Measurements from ENCODE around the gene ZSCAN22.
A peak's percentile ranks its signal among the peaks of the same experiment; 100 is the strongest.

The ZSCAN22 gene

GRCh38 chr19:58380037-58380661 is 53.4 kb downstream of the ZSCAN22 start:
- no peak for TF ChIP-seq CTCF (IDR thresholded peaks at IDR 0.05; ENCODE audit: borderline replicate concordance, control extremely low read depth, extremely low read depth, insufficient read depth, missing control alignments)
- no peak for DNase-seq (ENCODE audit: low spot score)
- in situ Hi-C loops (cut with MboI; ENCODE audit: low sequenced_read_pairs, unreplicated experiment) = no loop called here

GRCh38 chr19:58380662-58381459 is 54.1 kb downstream of the ZSCAN22 start, which contains the start of gene ZNF837:
ZNF837 (minus strand) TSS chr19:58381030; CDS start chr19:58369332, 11,698 bp downstream.
- TF ChIP-seq CTCF (IDR thresholded peaks at IDR 0.05; ENCODE audit: borderline replicate concordance, control extremely low read depth, extremely low read depth, insufficient read depth, missing control alignments) = peak; percentile 6
- in situ Hi-C loops (cut with MboI; ENCODE audit: low sequenced_read_pairs, unreplicated experiment) = no loop called here
- peak; percentile 96 for DNase-seq (ENCODE audit: low spot score)

DNA sequence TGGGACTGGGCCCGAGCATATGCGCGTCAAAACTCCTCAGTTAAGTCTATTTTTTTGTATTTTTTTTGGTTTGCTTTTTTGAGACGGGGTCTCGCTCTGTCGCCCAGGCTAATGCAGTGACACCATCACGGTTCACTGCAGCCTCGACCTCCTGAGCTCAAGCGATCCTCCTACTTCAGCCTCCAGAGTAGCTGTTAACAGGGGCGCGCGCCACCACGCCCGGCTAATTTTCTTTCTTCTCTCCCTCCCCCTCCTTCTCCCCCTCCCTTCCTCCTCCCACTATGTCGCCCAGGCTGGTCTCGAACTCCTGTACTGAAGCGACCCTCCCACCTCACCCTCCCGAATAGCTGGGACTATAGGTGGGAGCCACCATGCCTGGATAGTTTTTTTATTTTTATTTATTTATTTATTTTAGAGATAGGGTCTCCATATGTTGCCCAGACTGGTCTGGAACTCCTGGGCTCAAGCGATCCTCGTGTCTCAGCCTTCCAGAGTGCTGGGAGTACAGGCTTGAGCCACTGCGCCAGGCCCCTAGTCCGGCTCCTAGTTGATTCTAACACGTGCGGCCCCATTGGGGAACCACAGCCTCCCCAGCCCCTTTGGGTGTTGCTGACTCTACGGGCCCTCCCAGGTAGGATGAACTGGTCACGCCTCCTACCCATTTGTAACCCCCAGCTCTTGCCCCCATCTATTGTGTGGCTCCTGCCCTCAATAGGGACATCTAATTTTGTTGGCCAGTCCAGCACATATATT is 54.8 kb downstream of the ZSCAN22 start:
- DNase-seq (ENCODE audit: low spot score) = no peak
- in situ Hi-C loops (cut with MboI; ENCODE audit: low sequenced_read_pairs, unreplicated experiment) = no loop called here
- no peak for TF ChIP-seq CTCF (IDR thresholded peaks at IDR 0.05; ENCODE audit: borderline replicate concordance, control extremely low read depth, extremely low read depth, insufficient read depth, missing control alignments)

GRCh38 chr19:58382997-58383603 is 56.3 kb downstream of the ZSCAN22 start:
- in situ Hi-C loops (cut with MboI; ENCODE audit: low sequenced_read_pairs, unreplicated experiment) = no loop called here
- no peak for TF ChIP-seq CTCF (IDR thresholded peaks at IDR 0.05; ENCODE audit: borderline replicate concordance, control extremely low read depth, extremely low read depth, insufficient read depth, missing control alignments)
- no peak for DNase-seq (ENCODE audit: low spot score)

GRCh38 chr19:58385313-58385890 is 58.6 kb downstream of the ZSCAN22 start:
- no peak for DNase-seq (ENCODE audit: low spot score)
- TF ChIP-seq CTCF (IDR thresholded peaks at IDR 0.05; ENCODE audit: borderline replicate concordance, control extremely low read depth, extremely low read depth, insufficient read depth, missing control alignments) = no peak
- in situ Hi-C loops (cut with MboI; ENCODE audit: low sequenced_read_pairs, unreplicated experiment) = no loop called here
